H1 (cell line): ENCODE measurements around the gene CHD1. TPM values are rescaled to one million over a fixed set of nuclear protein-coding genes. Genes with fewer than 3 reads are reported as not detected.

Source experiments
- CTCF ChIA-PET: fragments of 300-600 bp; sonication (Branson Sonifier 250); formaldehyde crosslinking; loops from one replicate; lab custom pipeline; 2021; ENCODE audit not compliant: partially characterized antibody; lab: Charles Lee
- POLR2A ChIA-PET: fragments of 300-600 bp; sonication (Branson Sonifier 250); formaldehyde crosslinking; loops from one replicate; lab custom pipeline; 2021; ENCODE audit warnings: inconsistent platforms; ENCODE audit not compliant: partially characterized antibody; lab: Charles Lee
- DNase-seq, 2 experiments: peaks; one replicate each; pipeline versions ENCODE4 v3.0.0 to v3.0.0-alpha.2; 2010 to 2022; ENCODE audit warnings: low spot score in 2 of 2, low read depth in 1 of 2, mixed read lengths in 1 of 2
- FAIRE-seq: peaks from 2 replicates; lab custom pipeline; 2011; peaks lifted over from hg19 to GRCh38; lab: Jason Lieb, UNC
- H2AFZ ChIP-seq: 2 replicates; pipeline ENCODE4 v1.8.1; 2012; ENCODE audit warnings: low read length, inconsistent platforms
- H2AK5ac ChIP-seq: 2 replicates; pipeline ENCODE4 v1.6.1; 2013; ENCODE audit warnings: low read depth, low read length
- H2BK120ac ChIP-seq: replicated peaks from 2 replicates; pipeline ENCODE3; 2013; ENCODE audit warnings: low read depth, low read length, inconsistent platforms
- H2BK12ac ChIP-seq: 2 replicates; pipeline ENCODE4 v1.6.1; 2013; ENCODE audit warnings: low read depth, low read length
- H2BK15ac ChIP-seq: 2 replicates; pipeline ENCODE4 v1.6.1; 2013; ENCODE audit warnings: low read length
- H2BK20ac ChIP-seq: 2 replicates; pipeline ENCODE4 v1.6.1; 2013; ENCODE audit warnings: low read length
- H2BK5ac ChIP-seq: 2 replicates; pipeline ENCODE4 v1.6.1; 2013; ENCODE audit warnings: low read depth, low read length
- H3K14ac ChIP-seq: 2 replicates; pipeline ENCODE4 v1.6.1; 2013; ENCODE audit warnings: inconsistent platforms; ENCODE audit not compliant: insufficient read length
- H3K18ac ChIP-seq: 2 replicates; pipeline ENCODE4 v1.6.1; 2013; ENCODE audit warnings: low read length; ENCODE audit errors: extremely low read depth
- H3K23ac ChIP-seq: 2 replicates; pipeline ENCODE4 v1.6.1; 2013; ENCODE audit warnings: inconsistent platforms; ENCODE audit not compliant: insufficient read length
- H3K23me2 ChIP-seq: 2 replicates; pipeline ENCODE4 v1.6.1; 2013; ENCODE audit warnings: low read depth, low read length
- H3K27ac ChIP-seq: 2 replicates; pipeline ENCODE4 v1.6.1; 2011; ENCODE audit warnings: low read depth, low read length, inconsistent platforms
- H3K27me3 ChIP-seq, 4 experiments: replicated peaks in 1 of 4; 1 replicate in 1 of 4; 2 replicates in 3 of 4; pipeline versions ENCODE4 v1.6.1 to v1.8.1; 2011 to 2013; ENCODE audit warnings: low read length in 3 of 4, mild to moderate bottlenecking in 3 of 4, inconsistent platforms in 2 of 4, mixed read lengths in 2 of 4, moderate library complexity in 1 of 4; ENCODE audit not compliant: control insufficient read depth in 3 of 4, insufficient read depth in 3 of 4; ENCODE audit errors: extremely low read depth in 1 of 4
- H3K36me3 ChIP-seq, 4 experiments: 2 replicates each; pipeline versions ENCODE4 v1.6.1 to v1.8.1; 2011 to 2013; ENCODE audit warnings: mild to moderate bottlenecking in 4 of 4, low read length in 3 of 4, moderate library complexity in 2 of 4, control low read depth in 1 of 4, inconsistent platforms in 1 of 4; ENCODE audit not compliant: insufficient read depth in 4 of 4, control insufficient read depth in 2 of 4
- H3K4ac ChIP-seq: replicated peaks from 2 replicates; pipeline ENCODE3; 2013; ENCODE audit warnings: low read length, low read depth, mixed read lengths, inconsistent platforms; ENCODE audit not compliant: insufficient read length
- H3K4me1 ChIP-seq, 4 experiments: replicated peaks in 1 of 4; 1 replicate in 1 of 4; 2 replicates in 3 of 4; pipeline versions ENCODE4 v1.6.1 to v1.8.1; 2011 to 2013; ENCODE audit warnings: low read length in 3 of 4, inconsistent platforms in 2 of 4, mixed read lengths in 1 of 4; ENCODE audit not compliant: insufficient read depth in 4 of 4, control insufficient read depth in 3 of 4
- H3K4me2 ChIP-seq, 2 experiments: 2 replicates each; pipeline versions ENCODE4 v1.6.1 to v1.8.1; 2011 to 2013; ENCODE audit warnings: low read depth in 2 of 2, low read length in 2 of 2, control low read depth in 1 of 2, inconsistent platforms in 1 of 2, mild to moderate bottlenecking in 1 of 2; ENCODE audit not compliant: insufficient read depth in 1 of 2
- H3K4me3 ChIP-seq, 4 experiments: fragments of 200-600, 300-600 bp in 1 of 4; sonication (generic), shearing (Covaris generic), sonication (Bioruptor Twin) in 1 of 4; 2 replicates each; pipeline versions ENCODE4 v1.5.1 to v1.8.1; 2011 to 2016; ENCODE audit warnings: low read length in 4 of 4, low read depth in 3 of 4, control low read depth in 2 of 4, inconsistent platforms in 2 of 4, mild to moderate bottlenecking in 2 of 4, mixed read lengths in 1 of 4, moderate library complexity in 1 of 4; ENCODE audit not compliant: insufficient read depth in 2 of 4; ENCODE audit errors: extremely low read depth in 1 of 4
- H3K56ac ChIP-seq: replicated peaks from 2 replicates; pipeline ENCODE3; 2013; ENCODE audit warnings: low read depth, mild to moderate bottlenecking, mixed read lengths, low read length, inconsistent platforms; ENCODE audit not compliant: insufficient read length
- H3K79me1 ChIP-seq: 2 replicates; pipeline ENCODE4 v1.6.1; 2013; ENCODE audit warnings: low read depth, low read length, control low read depth
- H3K79me2 ChIP-seq, 2 experiments: 2 replicates each; pipeline versions ENCODE4 v1.6.1 to v1.8.1; 2012 to 2013; ENCODE audit warnings: low read length in 2 of 2, mild to moderate bottlenecking in 2 of 2, inconsistent platforms in 1 of 2; ENCODE audit not compliant: insufficient read depth in 2 of 2, control insufficient read depth in 1 of 2
- H3K9ac ChIP-seq, 4 experiments: replicated peaks in 1 of 4; 1 replicate in 1 of 4; 2 replicates in 3 of 4; pipeline versions ENCODE4 v1.6.1 to v1.8.1; 2011 to 2013; ENCODE audit warnings: low read depth in 3 of 4, low read length in 3 of 4, control low read depth in 2 of 4, mild to moderate bottlenecking in 2 of 4, moderate library complexity in 2 of 4, inconsistent platforms in 1 of 4; ENCODE audit errors: extremely low read depth in 1 of 4
- H3K9me3 ChIP-seq, 2 experiments: 2 replicates each; pipeline versions ENCODE4 v1.6.1 to v1.8.1; 2012 to 2013; ENCODE audit warnings: mild to moderate bottlenecking in 2 of 2, moderate library complexity in 2 of 2, control low read depth in 1 of 2, inconsistent platforms in 1 of 2, low read depth in 1 of 2, low read length in 1 of 2, mixed read lengths in 1 of 2; ENCODE audit not compliant: insufficient read depth in 2 of 2
- H4K20me1 ChIP-seq, 2 experiments: replicated peaks in 1 of 2; 2 replicates each; pipeline versions ENCODE3 to v1.8.1; 2011 to 2013; ENCODE audit warnings: inconsistent platforms in 2 of 2, low read length in 2 of 2, mild to moderate bottlenecking in 1 of 2; ENCODE audit not compliant: insufficient read depth in 2 of 2, control insufficient read depth in 1 of 2
- H4K5ac ChIP-seq: 2 replicates; pipeline ENCODE4 v1.6.1; 2013; ENCODE audit warnings: low read length, low read depth, mixed read lengths, inconsistent platforms; ENCODE audit not compliant: insufficient read length
- H4K8ac ChIP-seq: 2 replicates; pipeline ENCODE4 v1.8.0; 2013; ENCODE audit warnings: mild to moderate bottlenecking, moderate library complexity, low read length, inconsistent platforms; ENCODE audit not compliant: insufficient read depth; ENCODE audit errors: extremely low read depth
- H4K91ac ChIP-seq: replicated peaks from 2 replicates; pipeline ENCODE3; 2013; ENCODE audit warnings: low read length, mixed read lengths, inconsistent platforms; ENCODE audit not compliant: insufficient read length
- BRCA1 ChIP-seq: IDR thresholded peaks from 2 replicates; pipeline ENCODE4 v1.6.1; 2012; ENCODE audit warnings: low read depth, low read length, improper control_type of control experiment
- CBX8 ChIP-seq: fragments of 300-800, 300-1000 bp; sonication (generic); IDR thresholded peaks from 2 replicates; pipeline ENCODE4 v1.7.1; 2016; ENCODE audit warnings: low read depth, low read length, borderline replicate concordance
- CHD2 ChIP-seq: IDR thresholded peaks from 2 replicates; pipeline ENCODE4 v1.6.1; 2012; ENCODE audit warnings: low read length, improper control_type of control experiment
- EGR1 ChIP-seq: IDR thresholded peaks from 2 replicates; pipeline ENCODE4 v1.6.1; 2011; ENCODE audit warnings: low read depth, low read length, borderline replicate concordance
- FOSL1 ChIP-seq: IDR thresholded peaks from 2 replicates; pipeline ENCODE4 v1.6.1; 2011; ENCODE audit warnings: mild to moderate bottlenecking, low read depth, low read length, moderate library complexity; ENCODE audit not compliant: insufficient read depth
- JUND ChIP-seq: IDR thresholded peaks from 2 replicates; pipeline ENCODE4 v1.6.1; 2011; ENCODE audit warnings: mild to moderate bottlenecking, improper control_type of control experiment, low read length
- KDM5A ChIP-seq: fragments of 200-600 bp; IDR thresholded peaks from 2 replicates; pipeline ENCODE4 v1.7.1; 2012; ENCODE audit warnings: mild to moderate bottlenecking, low read length, inconsistent platforms, mixed read lengths
- POU5F1 ChIP-seq: IDR thresholded peaks from 2 replicates; pipeline ENCODE4 v1.6.1; 2011; ENCODE audit warnings: low read depth, mild to moderate bottlenecking, low read length, moderate library complexity
- RBBP5 ChIP-seq: IDR thresholded peaks from 2 replicates; pipeline ENCODE4 v1.7.1; 2012; ENCODE audit warnings: low read depth, mild to moderate bottlenecking, inconsistent platforms, low read length, moderate library complexity, borderline replicate concordance
- SIX5 ChIP-seq: IDR thresholded peaks from 2 replicates; pipeline ENCODE4 v1.6.1; 2011; ENCODE audit warnings: mild to moderate bottlenecking, low read depth, low read length
- SP4 ChIP-seq: IDR thresholded peaks from 2 replicates; pipeline ENCODE4 v1.6.1; 2012; ENCODE audit warnings: low read length, inconsistent platforms
- SRF ChIP-seq: IDR thresholded peaks from 2 replicates; pipeline ENCODE4 v1.6.1; 2011; ENCODE audit warnings: mild to moderate bottlenecking, low read depth, low read length, moderate library complexity
- WGBS, 2 experiments: shearing (Covaris generic) in 1 of 2; methylation state at CpG; one replicate each; pipeline versions ENCODE4 v1.1.6 to v1.1.7; 2013 to 2015; ENCODE audit warnings: low lambda C conversion rate in 2 of 2, mixed read lengths in 2 of 2, inconsistent platforms in 1 of 2, low coverage in 1 of 2, missing lambda C conversion rate in 1 of 2; ENCODE audit not compliant: insufficient replicate concordance in 2 of 2, insufficient coverage in 1 of 2, insufficient read length in 1 of 2; ENCODE audit errors: extremely low coverage in 1 of 2, missing lambda C conversion rate in 1 of 2; 5-methylcytosine and 5-hydroxymethylcytosine counted together
- polyA plus RNA-seq, 7 experiments: library from polyadenylated mRNA; depleted of rRNA in 3 of 7; stranded (reverse) in 5 of 7; unstranded in 2 of 7; fragments of >200 nt in 5 of 7; fragments of 200-250 nt in 2 of 7; gene quantifications; 1 replicate in 5 of 7; 2 replicates in 1 of 7; 4 replicates in 1 of 7; pipeline versions ENCODE4 v1.2.1 to v1.2.3, GENCODE V29; 2011 to 2013; ENCODE audit warnings: missing spikeins in 2 of 7, mixed read lengths in 2 of 7
- total RNA-seq: library from RNA; stranded (reverse); fragmentation: NEBNext Ultra II Directional; extraction: Animal tissue kit (Norgen Biotek cat#: 25700); gene quantifications from 2 replicates; pipeline ENCODE4 v1.2.1, GENCODE V29; 2021
- TF ChIP-seq, protein P1 (sequence below): IDR thresholded peaks from 2 replicates; pipeline ENCODE4 v1.6.1; 2011; ENCODE audit warnings: low read length, improper control_type of control experiment

CHD1 gene
- total and polyA plus RNA-seq, 2 of the 8 experiments (the other 6 are each of a cell fraction or from before 2014, with no cell fraction given) = 15.6 to 53.0 TPM

- H3K4me2 ChIP-seq = no peak overlapping the region
- DNase-seq = no peak
- H2BK15ac ChIP-seq = no peak overlapping the region
- peaks cover 0 to 3% (median 0%) of the 10 kb centered on the region in 4 experiments; a peak in 1 of 7 replicates for H3K4me1 ChIP-seq
- H2BK20ac ChIP-seq = no peak overlapping the region
- CTCF ChIA-PET = interaction anchor here (1.0 kb wide), 1 partner anchor 9 kb away, joined by 6 read pairs; no protein-coding TSS in a partner anchor
- 94% methylated on average over 4 of the region's 4 CpGs; no CpG with 5 or more reads in 1 of the 2 experiments for WGBS, 2 experiments
- no peak overlapping the region for H3K9ac ChIP-seq
- no peak overlapping the region for H3K27ac ChIP-seq
- no peak overlapping the region for H4K91ac ChIP-seq
- no peak overlapping the region for H3K23ac ChIP-seq
- H3K56ac ChIP-seq = no peak overlapping the region
- H3K4ac ChIP-seq = no peak overlapping the region
- no peak overlapping the region for H2BK12ac ChIP-seq
- no peak overlapping the region for H3K14ac ChIP-seq
- no peaks in the 10 kb centered on the region for H3K9me3 ChIP-seq
- no peak overlapping the region for H2BK5ac ChIP-seq
- no peaks in the 10 kb centered on the region for H3K27me3 ChIP-seq
- peaks cover 0 to 97% of the 10 kb centered on the region in 2 experiments for H3K79me2 ChIP-seq
- H3K36me3 ChIP-seq = peaks cover 0 to 70% (median 21%) of the 10 kb centered on the region in 4 experiments; a peak in 7 of 8 replicates
- POLR2A ChIA-PET = interaction anchor here (0.6 kb wide), 1 partner anchor 1598 kb away, joined by 3 read pairs; no protein-coding TSS in a partner anchor
- H3K23me2 ChIP-seq = no peaks in the 10 kb centered on the region; the same call in 1 of the 2 replicates
- H4K5ac ChIP-seq = no peak overlapping the region
- no peak for FAIRE-seq
- H2AK5ac ChIP-seq = no peak overlapping the region
- no peak overlapping the region for H3K4me3 ChIP-seq
- H3K79me1 ChIP-seq = no peaks in the 10 kb centered on the region; the same call in none of the 2 replicates
- no peak overlapping the region for H4K8ac ChIP-seq
- H3K18ac ChIP-seq = no peak overlapping the region
- peaks cover 2 to 6% of the 10 kb centered on the region in 2 experiments for H4K20me1 ChIP-seq
- no peak overlapping the region for H2BK120ac ChIP-seq
- no peak overlapping the region for H2AFZ ChIP-seq
- TF ChIP-seq, protein P1, sequence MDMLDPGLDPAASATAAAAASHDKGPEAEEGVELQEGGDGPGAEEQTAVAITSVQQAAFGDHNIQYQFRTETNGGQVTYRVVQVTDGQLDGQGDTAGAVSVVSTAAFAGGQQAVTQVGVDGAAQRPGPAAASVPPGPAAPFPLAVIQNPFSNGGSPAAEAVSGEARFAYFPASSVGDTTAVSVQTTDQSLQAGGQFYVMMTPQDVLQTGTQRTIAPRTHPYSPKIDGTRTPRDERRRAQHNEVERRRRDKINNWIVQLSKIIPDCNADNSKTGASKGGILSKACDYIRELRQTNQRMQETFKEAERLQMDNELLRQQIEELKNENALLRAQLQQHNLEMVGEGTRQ = no peak
- TF ChIP-seq KDM5A (no peak), SIX5 (no peak), RBBP5 (no peak), SRF (no peak), CBX8 (no peak), CHD2 (no peak), EGR1 (no peak), POU5F1 (no peak), FOSL1 (no peak), SP4 (no peak), BRCA1 (no peak), JUND (no peak)
Measured at GRCh38 chr5:98921947-98922505, 6.8 kb downstream of the CHD1 start.
